ENCODE data around the gene PIGM. TPM values are rescaled to one million over a fixed set of nuclear protein-coding genes. Genes with fewer than 3 reads are reported as not detected.

Gene PIGM
- total RNA-seq, 3 donors from 2014 or later (not counting 1 experiment from before 2014, with no cell fraction given), result 3.8 to 5.1 (median 3.9) TPM

DNA sequence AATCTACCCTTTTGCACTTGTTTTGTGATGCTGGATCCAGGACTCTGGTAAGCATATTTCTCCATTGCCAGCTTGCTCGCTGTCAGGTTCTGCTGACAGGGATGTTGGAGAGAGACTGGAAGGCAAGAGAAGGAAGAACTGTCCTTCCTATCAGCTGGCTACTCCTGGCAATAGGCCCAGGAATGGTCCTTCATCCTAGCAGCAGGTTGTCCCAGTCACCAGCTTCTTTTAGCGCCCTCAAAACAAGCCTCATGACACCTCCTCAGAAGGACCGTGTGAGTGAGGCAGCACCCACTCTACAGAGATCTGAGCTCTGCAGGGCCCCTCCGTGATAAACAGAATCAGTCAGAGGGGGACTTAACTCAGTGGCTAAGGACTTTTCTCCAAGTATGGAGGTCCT lies 44.6 kb downstream of the PIGM start:
- Mint-ChIP-seq H3K4me3 (no peak overlapping the region), H3K9me3 (no peaks in the 10 kb centered on the region), H3K4me1 (no peaks in the 10 kb centered on the region), H3K36me3 (no peaks in the 10 kb centered on the region), H3K27me3 (ENCODE audit: low read depth in 2 of 2) (peaks cover 8 to 35% of the 10 kb centered on the region in 2 donors), H3K27ac (no peak overlapping the region)
- TF ChIP-seq, protein P1, sequence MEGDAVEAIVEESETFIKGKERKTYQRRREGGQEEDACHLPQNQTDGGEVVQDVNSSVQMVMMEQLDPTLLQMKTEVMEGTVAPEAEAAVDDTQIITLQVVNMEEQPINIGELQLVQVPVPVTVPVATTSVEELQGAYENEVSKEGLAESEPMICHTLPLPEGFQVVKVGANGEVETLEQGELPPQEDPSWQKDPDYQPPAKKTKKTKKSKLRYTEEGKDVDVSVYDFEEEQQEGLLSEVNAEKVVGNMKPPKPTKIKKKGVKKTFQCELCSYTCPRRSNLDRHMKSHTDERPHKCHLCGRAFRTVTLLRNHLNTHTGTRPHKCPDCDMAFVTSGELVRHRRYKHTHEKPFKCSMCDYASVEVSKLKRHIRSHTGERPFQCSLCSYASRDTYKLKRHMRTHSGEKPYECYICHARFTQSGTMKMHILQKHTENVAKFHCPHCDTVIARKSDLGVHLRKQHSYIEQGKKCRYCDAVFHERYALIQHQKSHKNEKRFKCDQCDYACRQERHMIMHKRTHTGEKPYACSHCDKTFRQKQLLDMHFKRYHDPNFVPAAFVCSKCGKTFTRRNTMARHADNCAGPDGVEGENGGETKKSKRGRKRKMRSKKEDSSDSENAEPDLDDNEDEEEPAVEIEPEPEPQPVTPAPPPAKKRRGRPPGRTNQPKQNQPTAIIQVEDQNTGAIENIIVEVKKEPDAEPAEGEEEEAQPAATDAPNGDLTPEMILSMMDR (IDR thresholded peaks at IDR 0.05), result no peak
- 94% methylated on average over 4 of the region's 4 CpGs for WGBS (ENCODE audit: insufficient coverage)
- intact Hi-C loops (cut with micrococcal nuclease), result no loop called here
- Histone ChIP-seq H3K27me3 (ENCODE audit: control insufficient read depth, insufficient read depth, low read length) (peaks cover 4% of the 10 kb centered on the region), H3K4me3 (ENCODE audit: low read length) (no peak overlapping the region), H3K36me3 (ENCODE audit: control insufficient read depth, insufficient read depth, low read length) (no peaks in the 10 kb centered on the region), H3K4me1 (ENCODE audit: control insufficient read depth, insufficient read depth, low read length) (no peaks in the 10 kb centered on the region), H3K27ac (ENCODE audit: low read length) (no peak overlapping the region), H3K9me3 (ENCODE audit: control insufficient read depth, insufficient read depth, low read length) (no peaks in the 10 kb centered on the region)
- DNase-seq (no peak), ATAC-seq (no peak)

DNA sequence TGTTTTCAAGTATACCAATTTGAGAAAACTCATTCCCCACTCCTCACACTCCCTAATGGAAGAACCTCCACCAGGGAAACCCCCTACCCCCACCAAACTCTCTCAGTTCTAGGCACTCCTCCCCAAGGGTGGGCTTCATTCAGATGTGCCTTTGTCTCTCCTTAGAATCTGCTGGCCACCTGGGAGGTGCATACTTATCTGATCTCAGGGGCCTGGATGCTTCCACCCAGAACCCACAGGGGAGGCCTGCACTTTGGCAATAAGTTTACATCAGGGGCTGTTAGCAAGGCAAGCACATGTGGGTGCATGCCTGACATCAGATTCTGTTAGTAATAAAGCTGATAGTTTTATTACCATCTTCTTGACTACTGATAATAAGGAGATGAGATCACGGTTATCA lies 45.3 kb downstream of the PIGM start:
- Histone ChIP-seq H3K4me3 (ENCODE audit: low read length) (no peak overlapping the region), H3K36me3 (ENCODE audit: control insufficient read depth, insufficient read depth, low read length) (no peaks in the 10 kb centered on the region), H3K27ac (ENCODE audit: low read length) (no peak overlapping the region), H3K4me1 (ENCODE audit: control insufficient read depth, insufficient read depth, low read length) (no peaks in the 10 kb centered on the region), H3K27me3 (ENCODE audit: control insufficient read depth, insufficient read depth, low read length) (peaks cover 4% of the 10 kb centered on the region), H3K9me3 (ENCODE audit: control insufficient read depth, insufficient read depth, low read length) (no peaks in the 10 kb centered on the region)
- 100% methylated on average over 1 of the region's 1 CpG for WGBS (ENCODE audit: insufficient coverage)
- ATAC-seq (no peak), DNase-seq (no peak)
- H3K4me1 Mint-ChIP-seq, result no peaks in the 10 kb centered on the region
- no peak overlapping the region for H3K27ac Mint-ChIP-seq
- TF ChIP-seq, protein P1 (IDR thresholded peaks at IDR 0.05), result no peak
- H3K9me3 Mint-ChIP-seq, result no peaks in the 10 kb centered on the region
- no peaks in the 10 kb centered on the region for H3K36me3 Mint-ChIP-seq
- no peak overlapping the region for H3K4me3 Mint-ChIP-seq
- intact Hi-C loops (cut with micrococcal nuclease), result no loop called here
- H3K27me3 Mint-ChIP-seq (ENCODE audit: low read depth in 2 of 2), result peaks cover 12 to 35% of the 10 kb centered on the region in 2 donors

DNA sequence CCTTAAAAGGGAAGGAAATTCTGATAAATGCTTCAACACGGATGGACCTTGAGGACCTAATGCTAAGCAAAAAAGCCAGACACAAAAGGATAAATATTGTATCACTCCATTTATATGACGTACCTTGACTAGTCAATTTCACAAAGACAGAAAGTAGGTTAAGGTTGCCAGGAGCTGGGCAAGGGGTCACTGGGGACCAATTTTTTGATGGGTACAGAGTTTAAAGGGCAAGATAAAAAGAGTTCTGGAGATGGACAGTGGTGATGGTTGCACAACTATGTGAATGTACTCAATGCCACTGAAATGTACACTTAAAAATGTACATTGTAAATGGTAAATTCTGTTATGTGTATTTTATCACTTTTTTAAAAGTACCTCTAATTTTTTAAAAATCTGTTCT lies 45.7 kb downstream of the PIGM start:
- no peaks in the 10 kb centered on the region for H3K9me3 ChIP-seq (ENCODE audit: control insufficient read depth, insufficient read depth, low read length)
- H3K4me3 ChIP-seq (ENCODE audit: low read length), result no peak overlapping the region
- H3K27ac Mint-ChIP-seq, result no peak overlapping the region
- H3K36me3 ChIP-seq (ENCODE audit: control insufficient read depth, insufficient read depth, low read length), result no peaks in the 10 kb centered on the region
- WGBS (ENCODE audit: insufficient coverage), result 86% methylated on average over 2 of the region's 2 CpGs
- TF ChIP-seq, protein P1 (IDR thresholded peaks at IDR 0.05), result no peak
- DNase-seq, result no peak
- no peak overlapping the region for H3K27ac ChIP-seq (ENCODE audit: low read length)
- no peak for ATAC-seq
- H3K4me3 Mint-ChIP-seq, result no peak overlapping the region
- no peaks in the 10 kb centered on the region for H3K4me1 ChIP-seq (ENCODE audit: control insufficient read depth, insufficient read depth, low read length)
- H3K9me3 Mint-ChIP-seq, result no peaks in the 10 kb centered on the region
- intact Hi-C loops (cut with micrococcal nuclease), result no loop called here
- H3K27me3 ChIP-seq (ENCODE audit: control insufficient read depth, insufficient read depth, low read length), result peaks cover 4% of the 10 kb centered on the region
- no peaks in the 10 kb centered on the region for H3K36me3 Mint-ChIP-seq
- H3K4me1 Mint-ChIP-seq, result no peaks in the 10 kb centered on the region
- H3K27me3 Mint-ChIP-seq (ENCODE audit: low read depth in 2 of 2), result peaks cover 12 to 31% of the 10 kb centered on the region in 2 donors

DNA sequence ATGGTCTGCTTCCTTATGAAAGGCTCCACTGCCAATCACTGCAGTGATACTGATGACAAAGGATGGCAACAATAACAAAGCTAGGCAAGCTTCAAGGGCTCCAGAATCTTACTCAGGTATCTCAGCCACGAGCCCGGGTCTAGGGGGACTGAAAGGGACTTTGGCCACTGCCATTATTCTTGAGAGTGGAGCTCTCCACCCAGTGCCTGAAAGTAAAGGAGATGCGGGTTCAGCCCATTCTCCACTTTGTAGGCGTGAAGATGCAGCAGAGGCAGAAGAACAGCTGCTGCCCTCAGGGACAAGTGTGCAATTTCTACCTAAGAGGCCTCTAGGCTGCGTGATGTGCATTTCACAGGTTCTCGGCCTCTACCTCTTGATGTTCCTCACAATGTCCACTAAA lies 46.3 kb downstream of the PIGM start:
- DNase-seq (no peak), ATAC-seq (no peak)
- no peak overlapping the region for H3K4me3 ChIP-seq (ENCODE audit: low read length)
- Mint-ChIP-seq H3K36me3 (no peaks in the 10 kb centered on the region), H3K27me3 (ENCODE audit: low read depth in 2 of 2) (peaks cover 15 to 31% of the 10 kb centered on the region in 2 donors), H3K4me3 (no peak overlapping the region), H3K27ac (no peak overlapping the region), H3K9me3 (no peaks in the 10 kb centered on the region), H3K4me1 (no peaks in the 10 kb centered on the region)
- TF ChIP-seq, protein P1 (IDR thresholded peaks at IDR 0.05), result no peak
- no peaks in the 10 kb centered on the region for H3K4me1 ChIP-seq (ENCODE audit: control insufficient read depth, insufficient read depth, low read length)
- 92% methylated on average over 6 of the region's 6 CpGs for WGBS (ENCODE audit: insufficient coverage)
- H3K27ac ChIP-seq (ENCODE audit: low read length), result no peak overlapping the region
- peaks cover 4% of the 10 kb centered on the region for H3K27me3 ChIP-seq (ENCODE audit: control insufficient read depth, insufficient read depth, low read length)
- intact Hi-C loops (cut with micrococcal nuclease), result no loop called here
- H3K36me3 ChIP-seq (ENCODE audit: control insufficient read depth, insufficient read depth, low read length), result no peaks in the 10 kb centered on the region
- no peaks in the 10 kb centered on the region for H3K9me3 ChIP-seq (ENCODE audit: control insufficient read depth, insufficient read depth, low read length)
